Heart right ventricle (tissue), 16 donors: ENCODE results near the gene L2HGDH. TPM values are rescaled to one million over a fixed set of nuclear protein-coding genes. Genes with fewer than 3 reads are reported as not detected.
A peak's percentile ranks its signal among the peaks of the same experiment; 100 is the strongest.

Source experiments
- ATAC-seq, 8 donors: fragments of 200-7000 bp; cut with Tn5 transposase; one replicate each; pipeline ENCODE4 v1.9.1; 2020; ENCODE audit warnings: mild to moderate bottlenecking in 8 of 8, moderate library complexity in 8 of 8, moderate number of reproducible peaks in 1 of 8
- DNase-seq, 2 donors: peaks; one replicate each; pipeline ENCODE4 v3.0.0-alpha.2; 2020
- H3K27ac ChIP-seq, 10 donors: fragments of 200-600 bp; sonication (generic) in 2 of 10; one replicate each; pipeline versions ENCODE4 v1.5.0 to v1.8.0; 2020 to 2022; ENCODE audit warnings: mild to moderate bottlenecking in 3 of 10
- H3K27me3 ChIP-seq, 7 donors: fragments of 200-600 bp; one replicate each; pipeline ENCODE4 v1.8.0; 2021 to 2022; ENCODE audit warnings: mild to moderate bottlenecking in 2 of 7
- H3K36me3 ChIP-seq, 9 donors: fragments of 200-600 bp; sonication (generic) in 1 of 9; one replicate each; pipeline versions ENCODE4 v1.5.0 to v1.8.0; 2020 to 2022; ENCODE audit warnings: mild to moderate bottlenecking in 2 of 9
- H3K4me1 ChIP-seq, 9 donors: fragments of 200-600 bp; sonication (generic) in 1 of 9; one replicate each; pipeline versions ENCODE4 v1.5.0 to v1.8.0; 2020 to 2022; ENCODE audit warnings: mild to moderate bottlenecking in 4 of 9
- H3K4me3 ChIP-seq, 10 donors: fragments of 200-600 bp; sonication (generic) in 2 of 10; one replicate each; pipeline versions ENCODE4 v1.5.0 to v1.8.0; 2020 to 2022; ENCODE audit warnings: mild to moderate bottlenecking in 7 of 10, moderate library complexity in 2 of 10
- H3K9me3 ChIP-seq, 11 donors: fragments of 200-600 bp in 10 of 11; sonication (generic) in 2 of 11; one replicate each; pipeline versions ENCODE4 v1.5.0 to v1.8.0; 2013 to 2022; ENCODE audit warnings: mild to moderate bottlenecking in 2 of 11, control low read depth in 1 of 11, moderate library complexity in 1 of 11
- CTCF ChIP-seq, 9 donors: fragments of 200-600 bp; sonication (generic) in 2 of 9; IDR thresholded peaks; one replicate each; pipeline versions ENCODE4 v1.5.0 to v1.8.0; 2021 to 2022; ENCODE audit warnings: antibody characterized with exemption in 9 of 9, mild to moderate bottlenecking in 5 of 9, moderate library complexity in 1 of 9
- WGBS, 2 donors: extraction: QIAGEN DNeasy Blood & Tissue Kit; methylation state at CpG; one replicate each; pipeline ENCODE4 v1.1.7; 2013; ENCODE audit warnings: inconsistent platforms in 1 of 2; 5-methylcytosine and 5-hydroxymethylcytosine counted together
- intact Hi-C, 10 donors: fragments of 100-400 bp; cut with DNase I; formaldehyde crosslinking; loops; one replicate each; pipeline versions ENCODE4 v1.11.1 to v1.14.2; 2022
- long read RNA-seq, 3 donors: library from polyadenylated mRNA; unstranded; transcript quantifications; one replicate each; pipeline ENCODE4 v2.0.0, GENCODE V29; 2020 to 2021
- polyA plus RNA-seq, 2 donors: library from polyadenylated mRNA; stranded (reverse); fragments of 200-250 nt; gene quantifications; one replicate each; pipeline ENCODE4 v1.2.3, GENCODE V29; 2013
- total RNA-seq, 10 donors: library from RNA; stranded (reverse); fragmentation: NEBNext Ultra II Directional in 3 of 10; extraction: Animal tissue kit (Norgen Biotek cat#: 25700) in 3 of 10; gene quantifications; one replicate each; pipeline versions ENCODE4 v1.2.1 to v1.2.4, GENCODE V29; 2021 to 2023
- donor health status: Arrhythmogenic right ventricular cardiomyopathy.
- donor health status: ischemic (EF 13 %, LVEDD 7.1; RV severe dilation, severe dysfunction).
- donor health status: healthy with polysubstance abuse.
- donor health status: DM: no; HTN: yes; CAD: no.
- donor health status: DM: no; HTN: no; CAD: no.
- donor health status: ischemic (EF 25% LVEDD 6.9; RV normal size, moderate dysfunction).
- donor health status: ischemic (EF 25% LVEDD 5.7; RV mildly dilated, moderate dysfunction).
- donor health status: healthy.
- donor health status: DM: yes; HTN: yes; CAD: no.
- donor health status: Ischemic cardiomyopathy.
- donor health status: ischemic (EF 35%, LVEDD 5.7; RV mildly dilated, moderate dysfunction).
- donor health status: nonischemic (EF 11% LVEDD 7.7; RV severe dilation, severe dysfunction).
- donor health status: DM: yes; HTN: yes; CAD: no.
- donor health status: PGD.
- donor health status: ischemic (EF 29% LVEDD 5.4; RV normal size, mild dysfunction).
- donor health status: nonischemic (EF 23%, LVEDD 6.1; RV moderate dilation, normal function).

Gene L2HGDH
- total RNA-seq (10 to 100 TPM in 9 of 10 donors, 1 to 10 TPM in 1; 7.5 to 15.5 (median 12.1) TPM), polyA plus RNA-seq (1 to 10 TPM; 1.9 to 3.7 TPM)
- long read RNA-seq, donor 1, full-length matches to known transcripts: 10 of 10 reads
- long read RNA-seq, donor 1, partial matches to known transcripts: 0 of 10 reads
- long read RNA-seq, donor 1, other reads (novel, unspliced or antisense): 0 of 10 reads
- long read RNA-seq, donor 2, full-length matches to known transcripts: 7 of 10 reads
- long read RNA-seq, donor 2, partial matches to known transcripts: 1 of 10 reads
- long read RNA-seq, donor 2, other reads (novel, unspliced or antisense): 2 of 10 reads
- long read RNA-seq, donor 3, full-length matches to known transcripts: 14 of 15 reads
- long read RNA-seq, donor 3, partial matches to known transcripts: 1 of 15 reads
- long read RNA-seq, donor 3, other reads (novel, unspliced or antisense): 0 of 15 reads

DNA sequence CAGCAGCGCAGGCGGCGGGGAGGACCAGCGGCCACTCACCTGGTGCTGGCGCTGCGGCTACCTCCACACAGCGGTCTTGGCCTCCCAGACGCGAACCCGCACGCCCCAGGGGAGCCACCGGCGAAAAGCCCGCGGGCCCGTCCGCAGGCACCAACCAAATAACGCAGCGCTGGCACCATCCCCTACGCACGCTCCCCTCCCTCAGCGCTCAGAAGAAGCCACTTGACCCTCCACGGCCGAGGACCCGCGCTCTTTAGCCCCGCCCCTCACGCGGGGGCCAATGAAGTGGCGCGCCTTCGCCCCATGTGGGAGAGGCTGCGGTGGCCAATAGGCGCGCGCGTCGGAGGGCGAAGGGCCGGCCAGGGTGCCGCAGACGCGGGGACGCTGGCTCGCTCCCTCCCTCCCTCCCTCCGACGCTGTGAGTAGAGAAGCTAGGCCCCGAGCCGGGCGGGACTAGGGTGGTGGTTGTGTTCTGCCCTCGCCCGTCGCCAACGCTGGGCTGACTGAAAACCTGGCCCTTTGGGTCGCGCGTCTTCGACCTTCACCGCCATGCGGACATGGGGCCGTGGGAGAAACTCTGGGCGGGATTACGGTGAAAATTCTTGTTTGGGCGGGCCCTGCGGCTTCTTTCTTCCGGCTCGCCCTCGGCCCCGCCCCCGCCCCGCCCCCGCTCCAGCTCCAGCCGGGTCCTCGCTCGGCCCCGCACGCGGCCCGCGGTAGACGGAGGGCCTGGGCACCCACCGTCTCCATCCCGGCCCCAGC is at the start of gene L2HGDH, which contains the start of gene DMAC2L:
L2HGDH (minus strand) TSS at position 258 of the 762 bp plus-strand sequence; CDS start at position 179, 79 bp downstream.
DMAC2L (plus strand) TSS at position 353 of the 762 bp plus-strand sequence. CDS start 9,164 bp downstream, outside the sequence.
- DNase-seq (peak; percentile 92 to 94), ATAC-seq (peak; percentile 99 to 100 (median 99))
- H3K9me3 ChIP-seq: no peaks in the 10 kb centered on the region
- 0% methylated on average over 77 to 83 of the region's 83 CpGs for WGBS, 2 donors
- intact Hi-C loops: loop anchor here in 1 of 10 donors (5.0 kb wide), 1 partner anchor 80 kb away; the partner anchor contains the start of gene SOS2
- peak in 4 of 9 donors; percentile 4 to 60 (median 55) for TF ChIP-seq CTCF (IDR thresholded peaks at IDR 0.05)
- H3K27ac ChIP-seq: peak within 1 kb of the TSS; percentile 80 to 96 (median 93)
- peaks cover 0 to 4% (median 0%) of the 10 kb centered on the region in 9 donors for H3K36me3 ChIP-seq
- peaks cover 0 to 24% (median 17%) of the 10 kb centered on the region in 9 donors for H3K4me1 ChIP-seq
- peak within 1 kb of the TSS; percentile 43 to 96 (median 76) for H3K4me3 ChIP-seq
- H3K27me3 ChIP-seq: no peaks in the 10 kb centered on the region

- ATAC-seq: no peak
- Histone ChIP-seq H3K36me3 (peaks cover 0 to 8% (median 0%) of the 10 kb centered on the region in 9 donors), H3K4me1 (peaks cover 0 to 31% (median 13%) of the 10 kb centered on the region in 9 donors), H3K27ac (no peak overlapping the region), H3K27me3 (no peaks in the 10 kb centered on the region), H3K9me3 (no peaks in the 10 kb centered on the region), H3K4me3 (no peak overlapping the region)
- intact Hi-C loops: no loop called here
- WGBS, 2 donors: 95 to 98% methylated on average over 2 of the region's 2 CpGs
- TF ChIP-seq CTCF (IDR thresholded peaks at IDR 0.05): no peak
- no peak for DNase-seq
Measured at GRCh38 chr14:50360851-50361250, 48.8 kb upstream of the L2HGDH start.

DNA sequence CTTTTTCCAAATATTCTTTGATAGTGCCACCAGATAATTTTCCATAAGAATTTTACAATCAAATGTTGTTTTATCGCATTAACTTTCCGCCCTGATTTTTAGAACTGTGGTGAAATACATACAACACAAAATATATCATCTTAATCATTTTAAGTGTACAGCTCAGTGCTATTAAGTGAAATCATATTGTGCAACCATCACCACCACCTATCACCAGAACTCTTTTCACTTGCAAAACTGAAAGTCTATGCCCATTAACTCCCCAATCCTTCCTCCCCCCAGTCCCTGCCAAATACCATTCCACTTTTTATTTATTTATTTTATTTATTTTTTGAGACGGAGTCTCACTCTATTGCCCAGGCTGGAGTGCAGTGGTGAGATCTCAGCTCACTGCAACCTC is 48.1 kb upstream of the L2HGDH start:
- H3K9me3 ChIP-seq: no peaks in the 10 kb centered on the region
- no peak overlapping the region for H3K27ac ChIP-seq
- no peak overlapping the region for H3K4me3 ChIP-seq
- no peaks in the 10 kb centered on the region for H3K27me3 ChIP-seq
- intact Hi-C loops: no loop called here
- ATAC-seq (no peak), DNase-seq (no peak)
- H3K4me1 ChIP-seq: peaks cover 0 to 24% (median 13%) of the 10 kb centered on the region in 9 donors
- TF ChIP-seq CTCF (IDR thresholded peaks at IDR 0.05): no peak
- peaks cover 0 to 8% (median 0%) of the 10 kb centered on the region in 9 donors for H3K36me3 ChIP-seq
- WGBS, 2 donors: 97 to 99% methylated on average over 3 of the region's 3 CpGs

DNA sequence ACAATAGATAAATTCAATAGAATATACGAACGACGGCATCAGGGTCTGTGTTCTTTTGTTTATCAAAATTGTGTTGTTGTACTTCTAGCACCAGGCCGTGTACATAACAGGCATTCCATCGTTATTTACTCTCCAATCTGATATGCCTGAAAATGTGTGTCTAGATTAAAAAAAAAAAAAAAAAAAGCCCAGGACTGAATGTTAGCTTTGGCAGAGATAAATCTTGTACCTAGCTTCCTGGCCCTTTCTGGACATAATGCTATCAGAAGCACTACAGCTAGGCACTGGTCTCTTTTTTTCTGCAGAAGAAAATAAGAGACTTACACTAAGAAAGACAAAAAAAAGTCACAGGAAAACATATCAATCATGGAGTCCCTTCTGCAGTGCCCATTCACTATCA is 47.6 kb upstream of the L2HGDH start:
- H3K27me3 ChIP-seq: no peaks in the 10 kb centered on the region
- no peak for TF ChIP-seq CTCF (IDR thresholded peaks at IDR 0.05)
- DNase-seq: no peak
- H3K36me3 ChIP-seq: peaks cover 0 to 8% (median 0%) of the 10 kb centered on the region in 9 donors
- no peaks in the 10 kb centered on the region for H3K9me3 ChIP-seq
- intact Hi-C loops: loop anchor here in 1 of 10 donors (5.0 kb wide), 1 partner anchor 33 kb away; no protein-coding TSS in a partner anchor
- no peak for ATAC-seq
- H3K27ac ChIP-seq: no peak overlapping the region
- peaks cover 0 to 19% (median 13%) of the 10 kb centered on the region in 9 donors for H3K4me1 ChIP-seq
- H3K4me3 ChIP-seq: no peak overlapping the region
- WGBS, 2 donors: 89 to 94% methylated on average over 5 of the region's 5 CpGs
